ENCODE measurements around the gene PCDHB4. TPM values are rescaled to one million over a fixed set of nuclear protein-coding genes. Genes with fewer than 3 reads are reported as not detected.
A peak's percentile ranks its signal among the peaks of the same experiment; 100 is the strongest.
"Not testable (repeated sequence)": the region's sequence is repeated elsewhere in the genome, so short reads cannot be mapped to it uniquely, and the experiment has no call there.

Gene PCDHB4
- total and polyA plus RNA-seq, 12 donors = 0.51 to 3.3 (median 2.2) TPM

GRCh38 chr5:141101059-141101458, 20.6 kb upstream of the PCDHB4 start:
- Histone ChIP-seq H3K4me3 (peak overlapping the region in 9 of 10 donors; percentile 25 to 50 (median 35)), H3K27me3 (peaks cover 0 to 65% (median 20%) of the 10 kb centered on the region in 7 donors), H3K36me3 (no peaks in the 10 kb centered on the region), H3K27ac (peak overlapping the region in 1 of 10 donors; percentile 43), H3K9me3 (peaks cover 0 to 69% (median 16%) of the 10 kb centered on the region in 11 donors), H3K4me1 (no peaks in the 10 kb centered on the region)
- peak in 5 of 8 donors; percentile 25 to 61 (median 55) for ATAC-seq
- intact Hi-C loops (cut with DNase I) = loop anchor here in 1 of 10 donors (5.0 kb wide), 1 partner anchor 461 kb away; no protein-coding TSS in a partner anchor
- no peak for DNase-seq
- 25 to 37% methylated on average over 20 of the region's 20 CpGs for WGBS, 2 donors
- no peak for TF ChIP-seq CTCF (IDR thresholded peaks at IDR 0.05)

- not testable (repeated sequence) for H3K36me3 ChIP-seq
- intact Hi-C loops (cut with DNase I) = loop anchor here in 1 of 10 donors (5.0 kb wide), 1 partner anchor 460 kb away; no protein-coding TSS in a partner anchor
- WGBS, 2 donors = 39% methylated on average over 29 to 38 of the region's 39 CpGs
Measured at GRCh38 chr5:141102070-141102469, 19.5 kb upstream of the PCDHB4 start.

DNA sequence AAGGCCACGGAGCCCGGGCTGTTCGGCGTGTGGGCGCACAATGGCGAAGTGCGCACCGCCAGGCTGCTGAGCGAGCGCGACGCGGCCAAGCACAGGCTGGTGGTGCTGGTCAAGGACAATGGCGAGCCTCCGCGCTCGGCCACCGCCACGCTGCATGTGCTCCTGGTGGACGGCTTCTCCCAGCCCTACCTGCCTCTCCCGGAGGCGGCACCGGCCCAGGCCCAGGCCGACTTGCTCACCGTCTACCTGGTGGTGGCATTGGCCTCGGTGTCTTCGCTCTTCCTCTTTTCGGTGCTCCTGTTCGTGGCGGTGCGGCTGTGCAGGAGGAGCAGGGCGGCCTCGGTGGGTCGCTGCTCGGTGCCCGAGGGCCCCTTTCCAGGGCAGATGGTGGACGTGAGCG, 19.1 kb upstream of the PCDHB4 start:
- Histone ChIP-seq H3K27me3 (peaks cover 0 to 58% (median 16%) of the 10 kb centered on the region in 7 donors), H3K9me3 (peaks cover 0 to 73% (median 16%) of the 10 kb centered on the region in 11 donors)
- not testable (repeated sequence) for H3K4me1 ChIP-seq, H3K4me3 ChIP-seq, DNase-seq, H3K27ac ChIP-seq, H3K36me3 ChIP-seq, ATAC-seq
- WGBS, 2 donors = 33 to 39% methylated on average over 24 to 25 of the region's 38 CpGs
- intact Hi-C loops (cut with DNase I) = loop anchor here in 1 of 10 donors (5.0 kb wide), 1 partner anchor 460 kb away; no protein-coding TSS in a partner anchor

More at GRCh38 chr5:141102070-141102469, 19.5 kb upstream of the PCDHB4 start:
- H3K4me1 ChIP-seq, H3K4me3 ChIP-seq, ATAC-seq, DNase-seq, H3K27ac ChIP-seq: not testable (repeated sequence)
- peaks cover 0 to 62% (median 20%) of the 10 kb centered on the region in 7 donors for H3K27me3 ChIP-seq
- H3K9me3 ChIP-seq = peaks cover 0 to 69% (median 16%) of the 10 kb centered on the region in 11 donors

- DNase-seq = no peak
- ATAC-seq = no peak
- TF ChIP-seq CTCF (IDR thresholded peaks at IDR 0.05) = no peak
- Histone ChIP-seq H3K9me3 (peaks cover 0 to 72% (median 14%) of the 10 kb centered on the region in 11 donors), H3K4me1 (no peaks in the 10 kb centered on the region), H3K27ac (no peak overlapping the region), H3K27me3 (peaks cover 0 to 30% (median 7%) of the 10 kb centered on the region in 7 donors), H3K36me3 (no peaks in the 10 kb centered on the region), H3K4me3 (no peak overlapping the region)
- intact Hi-C loops (cut with DNase I) = no loop called here
- 62 to 76% methylated on average over 2 of the region's 2 CpGs for WGBS, 2 donors
Measured at GRCh38 chr5:141105350-141105749, 16.3 kb upstream of the PCDHB4 start.

DNA sequence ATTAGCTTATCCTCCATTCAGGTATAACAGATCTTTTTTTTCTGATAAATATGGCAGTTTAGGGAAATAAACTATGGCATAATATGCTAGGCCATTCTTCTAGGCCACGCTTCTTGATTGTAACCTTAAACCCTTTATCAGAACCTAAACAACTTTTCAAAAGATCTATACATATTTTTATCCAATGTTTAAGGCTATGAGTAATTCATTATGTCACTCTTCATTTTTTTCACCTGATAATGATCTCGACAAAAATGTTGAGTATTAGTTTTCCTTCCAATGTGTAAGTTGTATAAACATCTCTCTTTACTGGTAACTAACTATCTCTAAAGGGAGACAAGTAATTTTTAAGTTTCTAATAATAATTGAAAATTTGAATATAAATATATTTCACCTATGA, 2.4 kb upstream of the PCDHB4 start:
- H3K27ac ChIP-seq = no peak overlapping the region
- DNase-seq (no peak), ATAC-seq (no peak)
- H3K4me3 ChIP-seq = no peak overlapping the region
- TF ChIP-seq CTCF (IDR thresholded peaks at IDR 0.05) = no peak
- intact Hi-C loops (cut with DNase I) = no loop called here
- H3K9me3 ChIP-seq = peaks cover 0 to 78% (median 14%) of the 10 kb centered on the region in 11 donors
- no peaks in the 10 kb centered on the region for H3K36me3 ChIP-seq
- H3K27me3 ChIP-seq = peaks cover 0 to 25% (median 18%) of the 10 kb centered on the region in 7 donors
- H3K4me1 ChIP-seq = no peaks in the 10 kb centered on the region
- 27 to 42% methylated on average over 2 of the region's 2 CpGs for WGBS, 2 donors

All from heart right ventricle (tissue), 16 donors.